ENCODE data around the gene SRSF5. TPM values are rescaled to one million over a fixed set of nuclear protein-coding genes. Genes with fewer than 3 reads are reported as not detected.

Gene SRSF5
- polyA plus RNA-seq, 1 donor, result 836 TPM

DNA sequence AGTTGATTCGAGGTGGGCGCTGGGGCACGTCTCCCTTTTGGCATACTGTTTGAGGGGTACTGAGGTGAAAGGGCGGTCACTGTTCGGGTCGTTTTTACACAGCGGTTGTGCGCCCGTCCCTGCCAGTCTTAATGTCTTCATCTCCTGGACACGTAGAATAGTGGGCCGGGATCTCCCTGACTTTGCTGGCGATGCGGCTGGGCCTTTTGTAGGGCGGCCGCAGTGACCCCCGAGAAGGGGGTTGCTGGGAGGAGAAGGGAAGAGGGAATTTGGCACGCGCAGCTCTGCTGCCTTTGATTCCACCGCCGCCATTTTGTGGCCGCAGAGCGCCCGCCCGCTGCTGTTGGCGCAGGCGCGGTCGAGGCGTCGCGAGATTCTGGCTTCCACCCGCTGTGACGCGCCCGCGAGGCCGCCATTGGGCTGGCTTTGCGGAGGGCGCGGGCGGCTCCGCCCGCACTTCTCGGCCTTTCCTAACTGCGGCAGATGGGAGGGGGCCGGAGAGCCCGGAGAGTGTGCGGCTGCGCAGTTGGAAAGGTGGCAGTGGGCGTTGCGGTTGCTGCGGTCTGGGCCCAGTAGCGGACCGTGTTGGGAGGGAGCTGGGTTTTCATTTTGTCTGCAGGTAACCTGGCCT is 542 bp downstream of the SRSF5 start:
- DNase-seq, result peak; percentile 94

DNA sequence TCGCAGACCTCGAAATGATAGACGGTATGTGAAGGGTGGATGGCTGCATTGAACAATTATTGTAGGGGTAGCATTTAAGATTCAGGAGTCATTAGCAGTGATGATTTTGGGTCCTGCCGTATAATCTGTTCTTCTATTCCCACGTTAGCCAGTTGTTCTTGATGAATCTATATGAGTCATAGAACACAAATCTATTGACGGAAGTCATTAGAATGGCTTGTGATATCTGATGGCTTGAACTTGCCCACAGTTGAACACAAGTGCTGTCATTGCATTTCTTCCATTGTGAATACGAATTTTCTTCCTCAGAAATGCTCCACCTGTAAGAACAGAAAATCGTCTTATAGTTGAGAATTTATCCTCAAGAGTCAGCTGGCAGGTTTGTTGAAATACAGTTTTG is 1.9 kb downstream of the SRSF5 start:
- no peak for DNase-seq

- DNase-seq, result no peak
These were observed 2.7 kb downstream of the SRSF5 start for GRCh38 chr14:69769623-69770022.

DNA sequence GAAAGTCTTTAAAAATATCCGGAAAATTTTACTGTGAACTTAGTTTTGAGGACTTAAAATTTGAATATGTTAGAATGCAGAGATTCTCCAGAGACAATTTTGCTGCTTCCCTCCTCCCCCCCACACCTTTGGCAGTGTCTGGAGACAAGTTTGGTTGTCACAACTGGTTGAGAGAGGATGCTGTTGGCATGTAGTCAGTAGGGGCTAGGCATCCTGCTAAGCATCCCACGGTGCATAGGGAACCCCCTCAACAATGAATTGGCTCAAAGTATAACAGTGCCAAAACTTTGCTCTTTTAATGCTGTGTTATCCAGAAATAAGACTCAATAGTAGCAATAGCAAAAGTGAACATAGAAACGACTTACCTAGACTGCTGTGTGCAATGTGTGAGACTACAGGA is 3.6 kb downstream of the SRSF5 start:
- no peak for DNase-seq

DNA sequence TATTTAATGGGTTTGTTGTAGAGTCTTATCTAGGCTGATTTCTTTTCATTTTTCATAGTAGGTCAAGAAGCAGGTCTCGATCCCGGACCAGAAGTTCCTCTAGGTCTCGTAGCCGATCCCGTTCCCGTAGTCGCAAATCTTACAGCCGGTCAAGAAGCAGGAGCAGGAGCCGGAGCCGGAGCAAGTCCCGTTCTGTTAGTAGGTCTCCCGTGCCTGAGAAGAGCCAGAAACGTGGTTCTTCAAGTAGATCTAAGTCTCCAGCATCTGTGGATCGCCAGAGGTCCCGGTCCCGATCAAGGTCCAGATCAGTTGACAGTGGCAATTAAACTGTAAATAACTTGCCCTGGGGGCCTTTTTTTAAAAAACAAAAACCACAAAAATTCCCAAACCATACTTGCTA is 4.2 kb downstream of the SRSF5 start:
- no peak for DNase-seq

DNA sequence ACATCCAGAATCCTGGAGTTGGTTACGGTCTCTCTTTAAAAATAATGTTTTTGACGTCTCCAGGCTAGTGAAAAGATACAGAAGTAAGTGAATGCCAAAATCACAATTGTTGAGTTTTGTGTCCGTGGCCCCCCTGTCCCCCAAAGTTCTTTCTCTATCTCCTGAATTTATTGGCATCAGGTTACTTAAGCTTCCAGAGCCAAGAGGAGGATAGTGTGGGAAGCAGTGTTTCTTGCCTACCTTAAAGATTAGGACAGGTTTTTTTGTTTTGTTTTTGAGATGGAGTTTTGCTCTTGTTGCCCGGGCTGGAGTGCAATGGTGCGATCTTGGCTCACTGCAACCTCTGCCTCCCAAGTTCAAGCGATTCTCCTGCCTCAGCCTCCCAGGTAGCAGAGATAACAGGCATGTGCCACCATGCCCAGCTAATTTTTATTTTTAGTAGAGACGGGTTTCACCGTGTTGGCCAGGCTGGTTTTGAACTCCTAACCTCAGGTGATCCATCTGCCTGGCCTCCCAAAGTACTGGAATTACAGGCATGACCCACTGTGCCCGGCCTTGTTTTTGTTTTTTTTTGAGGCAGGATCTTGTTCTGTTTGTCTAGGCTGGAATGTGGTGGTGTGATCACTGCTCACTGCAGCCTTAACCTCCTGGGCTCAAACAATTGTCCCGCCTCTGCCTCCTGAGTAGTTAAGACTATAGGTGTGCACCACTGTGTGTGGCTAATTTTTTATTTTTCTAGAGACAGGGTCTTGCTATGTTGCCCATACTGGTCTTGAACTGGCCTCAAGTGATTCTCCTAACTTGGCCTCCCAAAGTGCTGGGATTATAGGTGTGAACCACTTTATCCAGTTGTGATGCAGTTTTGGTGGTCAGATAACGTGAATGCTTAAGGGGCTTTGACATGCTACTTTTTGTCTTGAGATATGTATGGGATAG is 5.4 kb downstream of the SRSF5 start:
- DNase-seq, result no peak

GRCh38 chr14:69773571-69774276 is 6.8 kb downstream of the SRSF5 start:
- DNase-seq, result no peak

DNA sequence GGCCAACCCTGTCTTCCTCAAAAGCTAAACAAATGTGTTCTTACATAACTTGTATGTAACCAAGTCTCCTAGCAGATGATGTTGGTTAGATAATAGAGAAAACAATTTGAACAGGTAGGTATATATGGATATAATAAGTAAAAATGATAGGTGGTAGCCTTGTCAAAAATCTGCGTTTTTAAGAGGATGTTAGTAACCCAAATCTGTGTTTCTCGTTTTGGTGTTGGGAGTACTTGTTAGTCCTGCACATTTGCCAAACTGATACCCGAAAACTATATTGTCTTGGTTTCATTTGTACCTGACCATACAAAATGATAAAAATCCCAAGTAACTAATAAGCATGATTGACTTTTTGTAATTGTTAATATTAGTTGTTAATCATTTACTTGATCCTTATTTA is 8.1 kb downstream of the SRSF5 start:
- no peak for DNase-seq

GRCh38 chr14:69776875-69777453 is 10.0 kb downstream of the SRSF5 start:
- DNase-seq, result no peak

GRCh38 chr14:69779088-69779487 is 12.1 kb downstream of the SRSF5 start:
- DNase-seq, result no peak

DNA sequence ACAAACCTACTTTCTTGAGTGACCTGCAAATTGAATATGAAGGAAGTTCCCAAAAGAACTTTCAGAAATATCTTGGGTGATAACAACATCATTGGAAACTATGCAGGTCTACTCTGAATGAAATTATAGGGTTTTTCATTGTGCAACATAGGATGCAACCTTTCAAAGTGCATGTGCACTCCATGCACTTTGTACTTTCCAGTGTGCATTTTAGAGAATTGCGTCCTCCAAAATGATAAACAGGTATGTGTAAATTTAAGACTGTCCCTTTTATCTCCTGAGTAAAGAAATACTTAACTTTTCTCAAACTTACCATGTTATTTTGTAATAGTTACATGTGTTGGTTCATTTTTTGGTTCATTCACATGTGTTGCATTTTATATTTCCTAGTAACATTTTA is 13.2 kb downstream of the SRSF5 start:
- no peak for DNase-seq

- no peak for DNase-seq
These were observed 14.0 kb downstream of the SRSF5 start for GRCh38 chr14:69780952-69781351.

DNA sequence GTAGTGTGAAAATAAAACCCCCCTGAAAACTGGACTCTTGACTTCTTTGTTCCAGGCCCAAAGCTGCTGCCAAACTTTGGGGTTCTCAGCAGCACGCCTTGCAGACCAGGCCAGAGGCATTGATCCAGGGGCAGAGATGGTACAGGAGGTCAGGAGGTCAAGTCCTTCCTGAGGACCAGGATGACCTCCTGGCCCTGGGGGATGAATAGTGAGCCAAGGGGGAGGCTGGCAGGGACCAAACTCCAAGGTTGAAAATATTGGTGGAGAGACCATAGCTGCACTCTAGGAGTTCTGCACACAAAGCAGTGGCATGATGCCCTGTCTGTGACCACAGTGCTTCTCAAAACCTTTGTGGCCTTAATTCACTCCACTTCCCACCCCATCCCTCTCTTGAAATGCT is 18.0 kb downstream of the SRSF5 start:
- no peak for DNase-seq

- DNase-seq, result no peak
These were observed 19.7 kb downstream of the SRSF5 start for GRCh38 chr14:69786603-69787002.

GRCh38 chr14:69789118-69789640 is 22.2 kb downstream of the SRSF5 start:
- DNase-seq, result no peak

- DNase-seq, result no peak
These were observed 26.0 kb downstream of the SRSF5 start for GRCh38 chr14:69792887-69793421.

DNA sequence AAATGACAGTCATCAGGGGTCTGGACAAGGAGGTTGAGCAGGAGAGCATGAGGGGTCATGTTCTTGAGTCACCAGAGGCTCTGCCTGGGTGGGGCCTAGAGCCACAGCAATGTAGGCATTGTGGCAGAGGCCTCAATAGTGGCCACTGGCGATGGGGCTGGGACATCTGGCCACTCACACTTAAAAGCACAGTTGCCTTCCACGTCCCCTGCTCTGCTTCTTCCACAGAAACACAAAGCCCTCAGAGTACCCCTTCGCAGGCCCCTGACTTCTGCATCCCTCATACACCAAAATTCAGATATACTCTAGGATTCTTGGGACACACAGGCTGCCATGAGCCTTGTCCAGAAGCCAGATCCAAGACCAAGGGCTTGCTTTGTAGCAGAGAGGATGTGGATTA is 27.8 kb downstream of the SRSF5 start:
- DNase-seq, result no peak

DNA sequence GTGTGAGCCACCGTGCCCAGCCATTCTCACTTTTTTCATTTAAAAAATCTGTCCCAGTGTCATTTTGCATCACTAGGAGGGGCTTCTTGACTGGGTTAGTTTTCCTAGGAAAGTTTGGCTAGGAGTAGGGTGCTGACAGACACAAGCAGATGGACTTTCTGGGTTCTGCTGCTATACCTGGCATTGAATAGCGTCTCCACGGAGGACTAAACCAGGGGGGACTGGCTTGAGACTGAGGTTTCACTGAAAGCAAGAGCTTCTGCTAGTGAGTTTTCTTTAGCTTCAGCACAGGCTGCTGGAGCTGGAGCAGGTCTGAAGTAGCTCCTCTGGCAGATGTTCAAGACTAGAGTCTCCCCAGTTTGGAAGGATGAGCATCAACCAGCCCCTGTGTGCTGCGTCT is 28.7 kb downstream of the SRSF5 start:
- no peak for DNase-seq

DNA sequence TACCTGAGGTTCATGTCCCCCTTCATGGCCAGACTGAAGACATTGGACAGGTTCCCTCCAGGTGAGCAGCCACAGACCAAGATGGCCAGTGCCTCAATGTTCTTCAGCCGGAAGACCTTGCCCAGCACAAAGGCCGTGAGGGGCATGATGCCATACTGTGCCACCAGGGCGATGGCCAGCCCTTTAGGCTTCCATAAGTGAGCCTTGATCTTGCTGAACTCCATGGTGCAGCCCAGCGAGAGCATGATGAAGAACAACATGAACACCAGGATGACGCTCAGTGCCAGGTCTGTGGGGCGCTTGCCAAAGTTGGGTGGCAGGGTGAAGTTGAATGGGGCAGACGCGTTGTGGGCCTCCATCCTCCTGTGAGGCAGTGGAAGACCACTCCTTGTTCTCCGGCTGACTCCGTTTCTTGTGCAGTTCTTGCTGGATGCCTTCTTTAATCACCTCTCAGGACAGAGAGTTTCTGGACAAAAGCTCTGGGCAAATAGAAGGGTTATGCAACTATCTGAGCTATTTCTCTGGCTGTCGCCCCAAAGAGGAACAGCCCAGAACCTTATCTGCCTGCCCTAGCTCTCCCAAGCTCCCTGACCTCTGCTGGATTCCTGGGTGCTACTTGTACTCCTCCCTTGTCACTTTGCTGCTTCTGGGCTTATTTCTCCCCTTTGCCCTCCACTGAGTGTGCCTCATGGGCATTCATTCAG is 30.0 kb downstream of the SRSF5 start, which contains the start of gene SLC10A1:
Gene SLC10A1 (minus strand): TSS at position 445 of the 704 bp plus-strand sequence. CDS start 86 bp downstream, at position 359.
- no peak for DNase-seq

GRCh38 chr14:69797573-69798338 is 30.8 kb downstream of the SRSF5 start:
- no peak for DNase-seq

Measured in left kidney (tissue), 2 donors.